ENCODE data around the gene KRT10. TPM values are rescaled to one million over a fixed set of nuclear protein-coding genes. Genes with fewer than 3 reads are reported as not detected.
"Not testable (repeated sequence)": the region's sequence is repeated elsewhere in the genome, so short reads cannot be mapped to it uniquely, and the experiment has no call there.

The KRT10 gene
- total RNA-seq, 1 experiment from 2014 or later, result 17.7 TPM

DNA sequence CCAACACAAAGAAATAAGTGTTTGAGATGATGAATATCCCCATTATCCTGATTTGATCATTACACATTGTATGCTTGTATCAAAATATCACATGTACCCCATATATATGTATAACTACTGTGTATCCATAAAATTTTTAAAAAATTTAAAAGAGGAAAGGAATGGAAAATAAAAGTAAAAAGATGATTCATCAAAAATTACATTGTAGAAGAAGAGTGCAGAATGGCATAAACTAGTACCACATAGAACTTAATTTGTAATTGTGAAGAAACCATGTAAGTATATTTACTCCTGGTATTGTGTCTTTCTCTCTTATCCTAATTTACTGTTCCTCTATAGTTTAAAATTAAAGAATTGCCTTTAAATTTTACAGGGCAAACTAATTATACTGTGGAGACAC, 11.5 kb upstream of the KRT10 start:
- no peak for DNase-seq (ENCODE audit: low spot score)

DNA sequence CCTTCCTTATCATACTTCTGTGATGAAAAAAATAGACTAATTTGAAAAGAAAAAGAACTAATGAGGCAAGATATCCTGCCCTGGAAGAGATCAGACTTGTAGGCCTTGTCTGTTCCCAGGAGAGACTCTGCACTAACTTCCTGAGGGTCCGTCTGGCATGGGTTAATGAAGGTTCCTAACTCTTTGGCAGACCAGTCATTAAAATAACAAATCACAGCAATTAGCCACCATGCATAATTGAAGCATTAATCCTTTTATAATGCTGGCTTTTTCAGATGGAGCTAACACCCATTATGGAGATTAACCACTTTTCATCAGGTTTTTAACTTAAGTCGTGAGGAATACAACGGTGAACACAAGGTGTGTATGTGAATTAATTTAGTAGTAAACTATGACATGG, 10.4 kb upstream of the KRT10 start:
- DNase-seq (ENCODE audit: low spot score), result no peak

- no peak for DNase-seq (ENCODE audit: low spot score)
Observed at GRCh38 chr17:40830085-40830776, 7.8 kb upstream of the KRT10 start.

DNA sequence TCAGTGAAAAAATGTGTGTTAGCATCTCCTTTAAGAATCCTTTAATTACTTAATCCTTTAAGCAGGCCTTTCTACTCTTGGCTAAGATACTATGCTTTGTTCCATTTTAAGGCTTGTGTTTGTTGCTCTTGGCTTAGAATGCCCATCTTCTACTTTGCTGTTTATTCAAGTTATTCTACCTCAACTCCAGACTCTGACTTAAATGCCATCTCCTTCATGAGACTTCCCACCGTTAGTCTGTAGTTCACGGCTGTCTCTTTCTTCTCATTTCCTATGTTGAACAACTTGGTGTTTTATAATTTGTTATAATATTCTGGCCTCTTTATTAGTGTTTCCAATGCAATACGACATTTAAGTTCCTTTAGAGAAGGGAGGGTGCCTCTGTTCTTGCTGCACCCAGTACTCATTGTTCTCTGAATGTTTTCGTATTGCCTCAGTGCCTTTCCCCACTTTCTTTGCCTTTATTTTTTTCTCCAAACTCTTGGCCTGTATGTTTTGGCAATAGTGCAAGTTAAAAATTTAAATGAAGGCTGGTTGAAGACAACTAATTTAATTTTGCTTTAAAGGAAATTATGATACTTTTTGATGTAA, 6.1 kb upstream of the KRT10 start:
- no peak for DNase-seq (ENCODE audit: low spot score)

DNA sequence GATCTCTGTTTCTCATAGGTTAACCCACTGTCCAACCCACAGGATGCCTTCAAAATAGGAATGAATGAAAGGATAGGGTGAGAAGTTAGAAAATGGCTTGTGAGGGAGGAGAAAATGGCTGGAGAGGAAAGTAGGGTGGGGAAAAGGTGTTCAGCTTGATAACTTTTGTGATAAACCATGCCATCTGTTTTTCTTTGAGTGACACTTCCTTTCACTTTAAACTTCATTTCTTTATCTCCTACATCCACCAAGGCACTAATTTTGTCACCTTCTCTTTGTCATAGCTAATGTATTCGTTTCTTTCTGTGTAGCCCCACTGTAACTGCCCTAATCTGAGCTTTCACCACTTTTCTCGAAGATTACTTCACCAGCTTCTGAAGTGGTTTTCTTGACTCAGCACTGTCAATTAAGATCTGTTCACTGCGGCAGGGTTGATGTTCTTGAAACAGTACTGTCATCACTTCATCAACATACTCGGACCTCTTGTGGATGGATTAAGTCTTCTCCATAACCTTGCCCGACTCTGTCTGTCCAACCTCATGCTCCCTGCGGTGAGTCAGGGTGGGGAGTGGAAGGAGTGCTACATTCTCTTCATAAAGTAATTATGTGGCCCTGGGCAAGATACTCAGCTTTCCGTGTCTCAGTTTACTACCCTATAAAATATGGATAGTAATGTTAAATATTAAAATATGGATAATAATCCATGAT, 5.5 kb upstream of the KRT10 start:
- DNase-seq (ENCODE audit: low spot score), result no peak

DNA sequence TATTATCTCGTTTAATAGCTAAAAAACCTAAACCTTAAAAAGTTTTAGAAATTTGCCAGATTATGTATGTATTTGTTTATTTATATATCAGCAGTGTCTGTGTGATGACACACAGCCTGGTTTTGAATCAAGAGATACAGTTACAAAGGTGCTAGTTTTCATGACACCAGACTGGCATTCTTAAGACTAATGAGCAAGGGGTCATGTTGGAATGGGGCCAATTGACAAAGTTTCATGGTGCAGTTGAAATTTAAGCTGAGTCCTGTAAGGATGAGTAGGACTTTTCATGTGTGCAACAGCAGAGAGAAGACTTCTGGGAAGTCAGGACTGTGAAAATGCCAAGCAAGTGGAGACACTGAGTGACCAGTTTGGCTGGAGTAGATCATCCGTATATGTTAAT, 3.2 kb upstream of the KRT10 start:
- DNase-seq (ENCODE audit: low spot score), result no peak

DNA sequence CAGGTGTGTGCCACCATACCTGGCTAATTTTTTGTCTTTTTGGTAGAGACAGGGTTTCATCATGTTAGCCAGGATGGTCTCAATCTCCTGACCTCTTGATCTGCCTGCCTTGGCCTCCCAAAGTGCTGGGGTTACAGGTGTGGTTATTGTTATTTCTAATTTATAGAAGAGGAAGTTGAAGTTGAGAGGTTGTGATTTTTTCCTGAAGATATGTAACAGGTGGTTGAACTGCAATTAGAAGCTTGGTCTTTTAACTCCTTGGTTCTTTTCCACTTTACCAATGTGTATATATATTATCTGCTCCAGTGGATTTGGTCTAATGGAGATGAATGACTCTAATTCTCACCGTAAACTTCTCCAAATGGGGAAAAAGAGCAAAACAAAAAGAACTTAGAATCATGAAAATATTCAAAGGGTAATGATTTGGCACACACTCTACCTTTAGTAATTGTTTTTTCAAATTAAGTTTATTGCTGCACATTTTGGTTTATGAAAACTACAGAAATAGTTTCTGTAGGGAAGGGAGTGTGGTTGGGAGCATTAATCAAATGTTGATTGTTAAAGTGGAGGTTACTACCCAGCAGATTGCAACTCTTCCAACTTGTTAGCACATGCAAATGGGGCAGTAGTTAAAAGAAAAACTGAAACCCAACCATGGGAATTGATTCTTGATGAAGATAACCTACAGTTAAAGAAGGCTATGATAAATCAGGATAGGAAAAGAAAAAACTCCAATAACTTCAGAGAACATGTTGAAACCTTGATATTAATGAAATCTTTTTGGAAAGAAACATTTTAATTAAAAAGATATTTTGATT, 1.8 kb upstream of the KRT10 start:
- no peak for DNase-seq (ENCODE audit: low spot score)

DNA sequence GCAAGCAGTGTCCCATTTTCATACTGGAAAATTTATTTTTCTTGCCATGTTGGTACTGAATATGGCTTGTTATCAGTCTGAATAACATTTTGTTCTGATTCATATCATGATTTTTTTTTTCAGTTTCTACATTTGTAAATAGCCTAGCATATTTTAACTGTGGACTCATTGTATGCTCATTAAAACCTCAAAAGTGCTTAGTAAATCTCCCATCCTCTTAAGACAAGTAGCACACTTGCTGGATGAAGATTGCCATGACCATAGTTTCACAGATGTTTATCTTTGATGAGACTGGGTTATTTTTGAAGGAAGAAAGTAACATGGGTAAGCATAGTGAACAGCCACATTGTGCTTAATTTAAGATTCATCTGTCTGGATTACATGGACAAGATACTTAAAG, 878 bp downstream of the KRT10 start:
- DNase-seq (ENCODE audit: low spot score), result no peak

GRCh38 chr17:40820228-40820838, 2.1 kb downstream of the KRT10 start:
- no peak for DNase-seq (ENCODE audit: low spot score)

GRCh38 chr17:40819528-40820125, 2.8 kb downstream of the KRT10 start:
- no peak for DNase-seq (ENCODE audit: low spot score)

DNA sequence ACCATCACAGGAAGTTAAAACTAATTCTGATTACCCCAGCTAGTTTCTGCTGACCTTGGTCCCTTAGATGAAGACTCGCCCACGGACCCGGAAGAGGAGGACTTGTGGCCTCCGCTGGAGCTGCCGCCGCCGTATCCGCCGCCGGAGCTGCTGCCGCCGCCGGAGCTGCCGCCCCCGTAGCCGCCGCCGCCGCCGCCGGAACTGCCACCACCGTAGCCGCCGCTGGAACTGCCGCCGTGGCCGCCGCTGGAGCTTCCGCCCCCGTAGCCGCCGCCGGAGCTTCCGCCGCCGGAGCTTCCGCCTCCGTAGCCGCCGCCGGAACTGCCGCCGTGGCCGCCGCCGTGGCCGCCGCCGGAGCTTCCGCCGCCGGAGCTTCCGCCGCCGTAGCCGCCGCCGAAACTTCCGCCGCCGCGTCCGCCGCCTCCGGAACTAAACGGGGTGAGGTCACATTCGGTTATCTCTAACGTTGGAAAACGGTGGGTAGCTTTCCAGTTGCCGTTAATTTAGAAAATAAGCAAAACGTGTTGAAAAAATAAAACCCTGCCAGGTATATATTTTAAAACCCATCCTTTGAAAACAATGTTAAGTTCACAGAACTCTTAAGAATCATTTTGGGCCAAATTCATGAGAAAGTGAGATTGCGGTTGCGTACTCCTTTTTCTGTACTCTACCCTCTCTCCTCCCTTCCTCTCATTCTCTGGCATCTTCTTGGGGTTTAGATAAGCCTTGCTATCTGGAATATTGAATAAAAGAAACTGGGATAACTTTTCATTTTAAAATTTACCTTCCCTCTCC, 3.5 kb downstream of the KRT10 start:
- peak; percentile 56 for DNase-seq (ENCODE audit: low spot score)

DNA sequence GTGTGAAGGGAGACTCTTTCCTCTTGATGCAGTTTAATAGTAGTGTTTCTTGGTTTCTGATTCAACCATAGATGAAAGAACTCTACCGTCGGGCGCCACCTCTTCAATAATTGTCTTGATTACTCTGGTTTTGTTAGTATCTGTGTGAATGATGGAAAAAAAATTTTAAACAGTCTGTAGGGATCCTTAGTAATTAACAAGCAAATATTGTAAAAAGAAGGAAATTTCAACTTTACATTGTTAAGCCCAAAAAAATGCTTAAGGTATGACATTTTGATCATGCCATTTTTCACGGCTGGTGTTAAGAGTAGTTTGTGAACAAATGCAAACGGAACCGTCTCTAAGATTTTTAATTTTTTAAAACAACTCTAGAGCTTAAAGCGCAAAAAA, 4.1 kb downstream of the KRT10 start:
- DNase-seq (ENCODE audit: low spot score), result peak; percentile 19

GRCh38 chr17:40817103-40817682, 5.2 kb downstream of the KRT10 start:
- no peak for DNase-seq (ENCODE audit: low spot score)

DNA sequence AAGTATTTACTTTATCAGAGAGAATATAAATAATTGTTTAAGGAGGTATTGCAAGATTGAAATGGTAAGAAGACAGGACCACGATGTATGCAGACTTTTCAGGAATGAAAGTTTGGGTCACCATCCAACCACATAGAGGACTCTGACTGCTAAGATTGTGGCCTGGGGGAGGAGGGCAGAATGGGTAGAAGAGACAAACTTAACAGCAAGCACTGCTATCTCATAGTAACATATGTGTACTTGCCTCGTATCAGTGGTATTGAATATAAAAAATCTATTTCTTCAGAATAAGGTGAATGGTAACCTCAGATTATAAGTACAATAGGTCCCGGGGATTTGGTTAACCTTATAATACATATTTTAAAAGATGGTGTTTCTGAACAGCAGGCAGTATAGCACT, 5.8 kb downstream of the KRT10 start:
- no peak for DNase-seq (ENCODE audit: low spot score)

- DNase-seq (ENCODE audit: low spot score), result no peak
Observed at GRCh38 chr17:40815381-40815780, 7.0 kb downstream of the KRT10 start.

DNA sequence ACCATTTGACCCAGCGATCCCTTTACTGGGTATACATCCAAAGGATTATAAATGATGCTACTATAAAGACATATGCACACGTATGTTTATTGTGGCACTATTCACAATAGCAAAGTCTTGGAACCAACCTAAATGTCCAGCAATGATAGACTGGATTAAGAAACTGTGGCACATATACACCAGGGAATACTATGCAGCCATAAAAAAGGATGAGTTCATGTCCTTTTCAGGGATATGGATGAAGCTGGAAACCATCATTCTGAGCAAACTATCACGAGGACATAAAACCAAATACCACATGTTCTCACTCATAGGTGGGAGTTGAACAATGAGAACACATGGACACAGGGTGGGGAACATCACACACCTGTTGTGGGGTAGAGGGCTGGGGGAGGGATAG, 7.8 kb downstream of the KRT10 start:
- DNase-seq (ENCODE audit: low spot score), result not testable (repeated sequence)

DNA sequence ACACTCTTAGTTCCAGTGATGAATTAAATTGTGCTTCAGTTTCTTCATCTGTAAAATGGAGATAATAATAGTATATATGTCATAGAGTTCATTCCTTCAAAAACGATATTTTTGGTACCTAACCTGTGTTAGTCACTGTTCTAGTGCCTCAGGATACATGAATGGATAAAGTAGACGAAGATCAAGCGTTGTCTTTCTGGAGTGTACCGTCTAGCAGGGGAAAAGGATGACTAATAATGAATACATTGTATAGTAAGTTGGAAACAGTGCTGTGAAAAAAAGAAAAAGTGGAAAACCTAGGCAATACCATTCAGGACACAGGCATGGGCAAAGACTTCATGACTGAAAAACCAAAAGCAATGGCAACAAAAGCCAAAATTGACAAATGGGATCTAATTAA, 8.6 kb downstream of the KRT10 start:
- no peak for DNase-seq (ENCODE audit: low spot score)

- no peak for DNase-seq (ENCODE audit: low spot score)
Observed at GRCh38 chr17:40812639-40813038, 9.8 kb downstream of the KRT10 start.

GRCh38 chr17:40810494-40810893, 11.9 kb downstream of the KRT10 start:
- no peak for DNase-seq (ENCODE audit: low spot score)

All from HT-29 (cell line).